Pulmonary artery endothelial cell (primary cell): ENCODE data around the gene FAAH2. TPM values are rescaled to one million over a fixed set of nuclear protein-coding genes. Genes with fewer than 3 reads are reported as not detected.
"Not testable (repeated sequence)": the region's sequence is repeated elsewhere in the genome, so short reads cannot be mapped to it uniquely, and the experiment has no call there.

Experiments
- DNase-seq: peaks from one replicate; pipeline ENCODE4 v3.0.0-alpha.2; 2011; ENCODE audit warnings: low read depth, low spot score
- total RNA-seq: library from RNA; depleted of rRNA; stranded (reverse); fragments of >200 nt; gene quantifications from 2 replicates; pipeline ENCODE4 v1.2.3, GENCODE V29; 2014

FAAH2 gene
- total RNA-seq, 1 donor from 2014 or later: 2.6 TPM

- no peak for DNase-seq
These were observed 93.7 kb downstream of the FAAH2 start for GRCh38 chrX:57380026-57380796.

GRCh38 chrX:57394162-57394561 lies 107.7 kb downstream of the FAAH2 start:
- DNase-seq: not testable (repeated sequence)

GRCh38 chrX:57403191-57403590 lies 116.7 kb downstream of the FAAH2 start:
- not testable (repeated sequence) for DNase-seq

GRCh38 chrX:57406149-57406548 lies 119.6 kb downstream of the FAAH2 start:
- no peak for DNase-seq

- no peak for DNase-seq
These were observed 131.3 kb downstream of the FAAH2 start for GRCh38 chrX:57417827-57418226.

GRCh38 chrX:57422289-57422688 lies 135.8 kb downstream of the FAAH2 start:
- no peak for DNase-seq

- DNase-seq: no peak
These were observed 136.3 kb downstream of the FAAH2 start for GRCh38 chrX:57422790-57423189.

- DNase-seq: no peak
These were observed 158.6 kb downstream of the FAAH2 start for GRCh38 chrX:57445076-57445475.

GRCh38 chrX:57445832-57446231 lies 159.3 kb downstream of the FAAH2 start:
- DNase-seq: no peak

- DNase-seq: no peak
These were observed 161.3 kb downstream of the FAAH2 start for GRCh38 chrX:57447856-57448255.

- peak; percentile 57 for DNase-seq
These were observed 165.0 kb downstream of the FAAH2 start for GRCh38 chrX:57451426-57452020.

- no peak for DNase-seq
These were observed 167.4 kb downstream of the FAAH2 start for GRCh38 chrX:57453901-57454300.

GRCh38 chrX:57481514-57481913 lies 195.0 kb downstream of the FAAH2 start:
- DNase-seq: no peak

GRCh38 chrX:57516491-57516890 lies 230.0 kb downstream of the FAAH2 start:
- DNase-seq: no peak

GRCh38 chrX:57519578-57520118 lies 233.1 kb downstream of the FAAH2 start:
- no peak for DNase-seq

GRCh38 chrX:57528670-57529255 lies 242.3 kb downstream of the FAAH2 start:
- DNase-seq: no peak

Other genes with a start within 250 kb of the FAAH2 start
- gene SPIN2B, start 165.2 kb upstream of the FAAH2 start, total RNA-seq: 6.1 and 11.7 TPM in 2 replicates
- 0.20 and 0.21 TPM in 2 replicates for gene SPIN2A, start 149.3 kb upstream of the FAAH2 start, total RNA-seq